ENCODE data around the gene ADGRB2. TPM values are rescaled to one million over a fixed set of nuclear protein-coding genes. Genes with fewer than 3 reads are reported as not detected.

The ADGRB2 gene
- total RNA-seq, 2 experiments from 2014 or later, result 4.0 to 11.4 TPM

GRCh38 chr1:31677949-31678348 lies 86.2 kb downstream of the ADGRB2 start:
- Histone ChIP-seq H2AFZ (ENCODE audit: low read length) (no peak overlapping the region), H3K4me2 (ENCODE audit: low read length) (no peak overlapping the region), H4K20me1 (ENCODE audit: insufficient read depth, low read length) (no peaks in the 10 kb centered on the region), H3K4me1 (ENCODE audit: insufficient read depth, low read length, poor library complexity, severe bottlenecking) (no peaks in the 10 kb centered on the region), H3K9me3 (ENCODE audit: low read length) (no peaks in the 10 kb centered on the region), H3K4me3 (ENCODE audit: low read depth, low read length, poor library complexity, severe bottlenecking) (no peak overlapping the region), H3K27ac (ENCODE audit: low read depth, low read length, poor library complexity, severe bottlenecking) (no peak overlapping the region), H3K9me2 (ENCODE audit: insufficient read depth, low read length) (no peaks in the 10 kb centered on the region), H3K36me3 (ENCODE audit: insufficient read depth, low read length) (no peaks in the 10 kb centered on the region), H3K79me2 (ENCODE audit: insufficient read depth, low read depth, low read length) (no peaks in the 10 kb centered on the region)
- intact Hi-C loops (cut with micrococcal nuclease; ENCODE audit: unreplicated experiment), result no loop called here
- BruUV-seq (replicated peaks), result no TSS peak
- POLR2A ChIA-PET, result no interaction called here
- CTCF ChIA-PET (ENCODE audit: unreplicated experiment), result no interaction called here
- TF ChIP-seq, protein P1, sequence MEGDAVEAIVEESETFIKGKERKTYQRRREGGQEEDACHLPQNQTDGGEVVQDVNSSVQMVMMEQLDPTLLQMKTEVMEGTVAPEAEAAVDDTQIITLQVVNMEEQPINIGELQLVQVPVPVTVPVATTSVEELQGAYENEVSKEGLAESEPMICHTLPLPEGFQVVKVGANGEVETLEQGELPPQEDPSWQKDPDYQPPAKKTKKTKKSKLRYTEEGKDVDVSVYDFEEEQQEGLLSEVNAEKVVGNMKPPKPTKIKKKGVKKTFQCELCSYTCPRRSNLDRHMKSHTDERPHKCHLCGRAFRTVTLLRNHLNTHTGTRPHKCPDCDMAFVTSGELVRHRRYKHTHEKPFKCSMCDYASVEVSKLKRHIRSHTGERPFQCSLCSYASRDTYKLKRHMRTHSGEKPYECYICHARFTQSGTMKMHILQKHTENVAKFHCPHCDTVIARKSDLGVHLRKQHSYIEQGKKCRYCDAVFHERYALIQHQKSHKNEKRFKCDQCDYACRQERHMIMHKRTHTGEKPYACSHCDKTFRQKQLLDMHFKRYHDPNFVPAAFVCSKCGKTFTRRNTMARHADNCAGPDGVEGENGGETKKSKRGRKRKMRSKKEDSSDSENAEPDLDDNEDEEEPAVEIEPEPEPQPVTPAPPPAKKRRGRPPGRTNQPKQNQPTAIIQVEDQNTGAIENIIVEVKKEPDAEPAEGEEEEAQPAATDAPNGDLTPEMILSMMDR (conservative IDR thresholded peaks at IDR 0.05; ENCODE audit: low read length), result no peak
- no peak for TF ChIP-seq EZH2phosphoT487 (IDR thresholded peaks at IDR 0.05; ENCODE audit: borderline replicate concordance, low read depth, low read length)
- DNase-seq (ENCODE audit: low spot score), result no peak

DNA sequence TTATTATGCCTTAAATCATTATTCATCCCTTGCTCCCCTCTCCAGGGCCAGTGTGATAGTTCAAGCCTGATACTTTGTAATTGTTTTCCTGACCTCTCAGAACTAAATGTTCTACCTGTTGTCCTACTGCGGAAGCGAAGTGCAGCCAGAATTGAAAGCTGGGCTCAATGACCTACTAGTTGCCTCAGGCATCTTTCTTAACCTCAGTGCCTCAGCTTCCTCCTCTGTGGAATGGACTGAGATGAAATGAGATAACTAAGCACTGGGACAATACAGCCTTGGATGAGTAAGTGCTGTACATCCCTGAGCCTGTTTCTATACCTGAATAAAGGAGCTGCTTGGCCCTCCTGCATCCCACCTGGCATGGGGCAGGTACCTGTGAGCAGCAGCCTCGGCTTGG lies 86.7 kb downstream of the ADGRB2 start:
- Histone ChIP-seq H4K20me1 (ENCODE audit: insufficient read depth, low read length) (no peaks in the 10 kb centered on the region), H3K4me3 (ENCODE audit: low read depth, low read length, poor library complexity, severe bottlenecking) (no peak overlapping the region), H3K4me1 (ENCODE audit: insufficient read depth, low read length, poor library complexity, severe bottlenecking) (no peaks in the 10 kb centered on the region), H3K27ac (ENCODE audit: low read depth, low read length, poor library complexity, severe bottlenecking) (no peak overlapping the region), H3K4me2 (ENCODE audit: low read length) (no peak overlapping the region), H2AFZ (ENCODE audit: low read length) (no peak overlapping the region), H3K9me2 (ENCODE audit: insufficient read depth, low read length) (no peaks in the 10 kb centered on the region), H3K79me2 (ENCODE audit: insufficient read depth, low read depth, low read length) (no peaks in the 10 kb centered on the region), H3K36me3 (ENCODE audit: insufficient read depth, low read length) (no peaks in the 10 kb centered on the region), H3K9me3 (ENCODE audit: low read length) (no peaks in the 10 kb centered on the region)
- ChIA-PET CTCF (ENCODE audit: unreplicated experiment) (no interaction called here), POLR2A (no interaction called here)
- no TSS peak for BruUV-seq (replicated peaks)
- intact Hi-C loops (cut with micrococcal nuclease; ENCODE audit: unreplicated experiment), result no loop called here
- DNase-seq (ENCODE audit: low spot score), result no peak
- TF ChIP-seq, protein P1 (conservative IDR thresholded peaks at IDR 0.05; ENCODE audit: low read length), result no peak
- TF ChIP-seq EZH2phosphoT487 (IDR thresholded peaks at IDR 0.05; ENCODE audit: borderline replicate concordance, low read depth, low read length), result no peak

Small RNA genes within 50 kb of the gene (microRNA-seq; reads per million reads assigned to microRNA genes)
- not detected for gene MIR4254 (ENCODE audit: borderline replicate concordance)

Small RNA genes within 50 kb of the gene (small RNA-seq; reads per million reads assigned to genes)
- gene MIR4254, result not detected

Other genes starting within 250 kb of the ADGRB2 start
- gene TINAGL1, start 187.8 kb downstream of the ADGRB2 start, total RNA-seq (2014; rRNA removed; shearing (Covaris generic)), result not detected in 2 replicates
- gene TINAGL1, start 187.8 kb downstream of the ADGRB2 start, total RNA-seq (2022), result 0.17 TPM in 1 of 2 replicates, not detected in the other
- gene HCRTR1, start 146.7 kb downstream of the ADGRB2 start, total RNA-seq (2014; rRNA removed; shearing (Covaris generic)), result not detected in 2 replicates
- gene HCRTR1, start 146.7 kb downstream of the ADGRB2 start, total RNA-seq (2022), result not detected in 2 replicates
- 67.7 and 89.7 TPM in 2 replicates for gene PEF1, start 119.5 kb downstream of the ADGRB2 start, total RNA-seq (2014; rRNA removed; shearing (Covaris generic))
- 54.6 and 56.1 TPM in 2 replicates for gene PEF1, start 119.5 kb downstream of the ADGRB2 start, total RNA-seq (2022)
- gene COL16A1, start 60.3 kb downstream of the ADGRB2 start, total RNA-seq (2014; rRNA removed; shearing (Covaris generic)), result not detected in 2 replicates
- not detected in 2 replicates for gene COL16A1, start 60.3 kb downstream of the ADGRB2 start, total RNA-seq (2022)
- 0.60 and 0.85 TPM in 2 replicates for gene SPOCD1, start 51.7 kb upstream of the ADGRB2 start, total RNA-seq (2014; rRNA removed; shearing (Covaris generic))
- gene SPOCD1, start 51.7 kb upstream of the ADGRB2 start, total RNA-seq (2022), result 1.0 and 1.1 TPM in 2 replicates
- 208 and 211 TPM in 2 replicates for gene PTP4A2, start 174.0 kb upstream of the ADGRB2 start, total RNA-seq (2014; rRNA removed; shearing (Covaris generic))
- gene PTP4A2, start 174.0 kb upstream of the ADGRB2 start, total RNA-seq (2022), result 186 and 196 TPM in 2 replicates
- 87.7 and 94.7 TPM in 2 replicates for gene KHDRBS1, start 249.5 kb upstream of the ADGRB2 start, total RNA-seq (2014; rRNA removed; shearing (Covaris generic))
- gene KHDRBS1, start 249.5 kb upstream of the ADGRB2 start, total RNA-seq (2022), result 200 and 220 TPM in 2 replicates

Measured in OCI-LY7 (cell line).